H1 (cell line): ENCODE measurements around the gene MYO18A. TPM values are rescaled to one million over a fixed set of nuclear protein-coding genes. Genes with fewer than 3 reads are reported as not detected.

Experiments
- CTCF ChIA-PET: fragments of 300-600 bp; sonication (Branson Sonifier 250); formaldehyde crosslinking; loops from one replicate; lab custom pipeline; 2021; ENCODE audit not compliant: partially characterized antibody; lab: Charles Lee
- POLR2A ChIA-PET: fragments of 300-600 bp; sonication (Branson Sonifier 250); formaldehyde crosslinking; loops from one replicate; lab custom pipeline; 2021; ENCODE audit warnings: inconsistent platforms; ENCODE audit not compliant: partially characterized antibody; lab: Charles Lee
- DNase-seq, 2 experiments: peaks; one replicate each; pipeline versions ENCODE4 v3.0.0 to v3.0.0-alpha.2; 2010 to 2022; ENCODE audit warnings: low spot score in 2 of 2, low read depth in 1 of 2, mixed read lengths in 1 of 2
- FAIRE-seq: peaks from 2 replicates; lab custom pipeline; 2011; peaks lifted over from hg19 to GRCh38; lab: Jason Lieb, UNC
- H2AFZ ChIP-seq: 2 replicates; pipeline ENCODE4 v1.8.1; 2012; ENCODE audit warnings: low read length, inconsistent platforms
- H2AK5ac ChIP-seq: 2 replicates; pipeline ENCODE4 v1.6.1; 2013; ENCODE audit warnings: low read depth, low read length
- H2BK120ac ChIP-seq: replicated peaks from 2 replicates; pipeline ENCODE3; 2013; ENCODE audit warnings: low read depth, low read length, inconsistent platforms
- H2BK12ac ChIP-seq: 2 replicates; pipeline ENCODE4 v1.6.1; 2013; ENCODE audit warnings: low read depth, low read length
- H2BK15ac ChIP-seq: 2 replicates; pipeline ENCODE4 v1.6.1; 2013; ENCODE audit warnings: low read length
- H2BK20ac ChIP-seq: 2 replicates; pipeline ENCODE4 v1.6.1; 2013; ENCODE audit warnings: low read length
- H2BK5ac ChIP-seq: 2 replicates; pipeline ENCODE4 v1.6.1; 2013; ENCODE audit warnings: low read depth, low read length
- H3K14ac ChIP-seq: 2 replicates; pipeline ENCODE4 v1.6.1; 2013; ENCODE audit warnings: inconsistent platforms; ENCODE audit not compliant: insufficient read length
- H3K18ac ChIP-seq: 2 replicates; pipeline ENCODE4 v1.6.1; 2013; ENCODE audit warnings: low read length; ENCODE audit errors: extremely low read depth
- H3K23ac ChIP-seq: 2 replicates; pipeline ENCODE4 v1.6.1; 2013; ENCODE audit warnings: inconsistent platforms; ENCODE audit not compliant: insufficient read length
- H3K23me2 ChIP-seq: 2 replicates; pipeline ENCODE4 v1.6.1; 2013; ENCODE audit warnings: low read depth, low read length
- H3K27ac ChIP-seq: 2 replicates; pipeline ENCODE4 v1.6.1; 2011; ENCODE audit warnings: low read depth, low read length, inconsistent platforms
- H3K27me3 ChIP-seq, 4 experiments: replicated peaks in 1 of 4; 1 replicate in 1 of 4; 2 replicates in 3 of 4; pipeline versions ENCODE4 v1.6.1 to v1.8.1; 2011 to 2013; ENCODE audit warnings: low read length in 3 of 4, mild to moderate bottlenecking in 3 of 4, inconsistent platforms in 2 of 4, mixed read lengths in 2 of 4, moderate library complexity in 1 of 4; ENCODE audit not compliant: control insufficient read depth in 3 of 4, insufficient read depth in 3 of 4; ENCODE audit errors: extremely low read depth in 1 of 4
- H3K36me3 ChIP-seq, 4 experiments: 2 replicates each; pipeline versions ENCODE4 v1.6.1 to v1.8.1; 2011 to 2013; ENCODE audit warnings: mild to moderate bottlenecking in 4 of 4, low read length in 3 of 4, moderate library complexity in 2 of 4, control low read depth in 1 of 4, inconsistent platforms in 1 of 4; ENCODE audit not compliant: insufficient read depth in 4 of 4, control insufficient read depth in 2 of 4
- H3K4ac ChIP-seq: replicated peaks from 2 replicates; pipeline ENCODE3; 2013; ENCODE audit warnings: low read length, low read depth, mixed read lengths, inconsistent platforms; ENCODE audit not compliant: insufficient read length
- H3K4me1 ChIP-seq, 4 experiments: replicated peaks in 1 of 4; 1 replicate in 1 of 4; 2 replicates in 3 of 4; pipeline versions ENCODE4 v1.6.1 to v1.8.1; 2011 to 2013; ENCODE audit warnings: low read length in 3 of 4, inconsistent platforms in 2 of 4, mixed read lengths in 1 of 4; ENCODE audit not compliant: insufficient read depth in 4 of 4, control insufficient read depth in 3 of 4
- H3K4me2 ChIP-seq, 2 experiments: 2 replicates each; pipeline versions ENCODE4 v1.6.1 to v1.8.1; 2011 to 2013; ENCODE audit warnings: low read depth in 2 of 2, low read length in 2 of 2, control low read depth in 1 of 2, inconsistent platforms in 1 of 2, mild to moderate bottlenecking in 1 of 2; ENCODE audit not compliant: insufficient read depth in 1 of 2
- H3K4me3 ChIP-seq, 4 experiments: fragments of 200-600, 300-600 bp in 1 of 4; sonication (generic), shearing (Covaris generic), sonication (Bioruptor Twin) in 1 of 4; 2 replicates each; pipeline versions ENCODE4 v1.5.1 to v1.8.1; 2011 to 2016; ENCODE audit warnings: low read length in 4 of 4, low read depth in 3 of 4, control low read depth in 2 of 4, inconsistent platforms in 2 of 4, mild to moderate bottlenecking in 2 of 4, mixed read lengths in 1 of 4, moderate library complexity in 1 of 4; ENCODE audit not compliant: insufficient read depth in 2 of 4; ENCODE audit errors: extremely low read depth in 1 of 4
- H3K56ac ChIP-seq: replicated peaks from 2 replicates; pipeline ENCODE3; 2013; ENCODE audit warnings: low read depth, mild to moderate bottlenecking, mixed read lengths, low read length, inconsistent platforms; ENCODE audit not compliant: insufficient read length
- H3K79me1 ChIP-seq: 2 replicates; pipeline ENCODE4 v1.6.1; 2013; ENCODE audit warnings: low read depth, low read length, control low read depth
- H3K79me2 ChIP-seq, 2 experiments: 2 replicates each; pipeline versions ENCODE4 v1.6.1 to v1.8.1; 2012 to 2013; ENCODE audit warnings: low read length in 2 of 2, mild to moderate bottlenecking in 2 of 2, inconsistent platforms in 1 of 2; ENCODE audit not compliant: insufficient read depth in 2 of 2, control insufficient read depth in 1 of 2
- H3K9ac ChIP-seq, 4 experiments: replicated peaks in 1 of 4; 1 replicate in 1 of 4; 2 replicates in 3 of 4; pipeline versions ENCODE4 v1.6.1 to v1.8.1; 2011 to 2013; ENCODE audit warnings: low read depth in 3 of 4, low read length in 3 of 4, control low read depth in 2 of 4, mild to moderate bottlenecking in 2 of 4, moderate library complexity in 2 of 4, inconsistent platforms in 1 of 4; ENCODE audit errors: extremely low read depth in 1 of 4
- H3K9me3 ChIP-seq, 2 experiments: 2 replicates each; pipeline versions ENCODE4 v1.6.1 to v1.8.1; 2012 to 2013; ENCODE audit warnings: mild to moderate bottlenecking in 2 of 2, moderate library complexity in 2 of 2, control low read depth in 1 of 2, inconsistent platforms in 1 of 2, low read depth in 1 of 2, low read length in 1 of 2, mixed read lengths in 1 of 2; ENCODE audit not compliant: insufficient read depth in 2 of 2
- H4K20me1 ChIP-seq, 2 experiments: replicated peaks in 1 of 2; 2 replicates each; pipeline versions ENCODE3 to v1.8.1; 2011 to 2013; ENCODE audit warnings: inconsistent platforms in 2 of 2, low read length in 2 of 2, mild to moderate bottlenecking in 1 of 2; ENCODE audit not compliant: insufficient read depth in 2 of 2, control insufficient read depth in 1 of 2
- H4K5ac ChIP-seq: 2 replicates; pipeline ENCODE4 v1.6.1; 2013; ENCODE audit warnings: low read length, low read depth, mixed read lengths, inconsistent platforms; ENCODE audit not compliant: insufficient read length
- H4K8ac ChIP-seq: 2 replicates; pipeline ENCODE4 v1.8.0; 2013; ENCODE audit warnings: mild to moderate bottlenecking, moderate library complexity, low read length, inconsistent platforms; ENCODE audit not compliant: insufficient read depth; ENCODE audit errors: extremely low read depth
- H4K91ac ChIP-seq: replicated peaks from 2 replicates; pipeline ENCODE3; 2013; ENCODE audit warnings: low read length, mixed read lengths, inconsistent platforms; ENCODE audit not compliant: insufficient read length
- CBX8 ChIP-seq: fragments of 300-800, 300-1000 bp; sonication (generic); IDR thresholded peaks from 2 replicates; pipeline ENCODE4 v1.7.1; 2016; ENCODE audit warnings: low read depth, low read length, borderline replicate concordance
- CEBPB ChIP-seq: IDR thresholded peaks from 2 replicates; pipeline ENCODE4 v1.6.1; 2012; ENCODE audit warnings: low read depth, low read length
- KDM1A ChIP-seq: fragments of 200-600, 300-600 bp; sonication (generic); IDR thresholded peaks from 2 replicates; pipeline ENCODE4 v1.7.1; 2016; ENCODE audit warnings: mild to moderate bottlenecking, low read length, borderline replicate concordance
- KDM5A ChIP-seq: fragments of 200-600 bp; IDR thresholded peaks from 2 replicates; pipeline ENCODE4 v1.7.1; 2012; ENCODE audit warnings: mild to moderate bottlenecking, low read length, inconsistent platforms, mixed read lengths
- POLR2AphosphoS5 ChIP-seq: IDR thresholded peaks from 2 replicates; pipeline ENCODE4 v1.6.1; 2011; ENCODE audit warnings: low read depth, low read length
- RAD21 ChIP-seq, 2 experiments: IDR thresholded peaks in 1 of 2; conservative IDR thresholded peaks in 1 of 2; 2 replicates each; pipeline ENCODE4 v1.6.1; 2011; ENCODE audit warnings: low read depth in 2 of 2, low read length in 2 of 2, improper control_type of control experiment in 1 of 2, inconsistent platforms in 1 of 2, mild to moderate bottlenecking in 1 of 2, moderate library complexity in 1 of 2
- RBBP5 ChIP-seq: IDR thresholded peaks from 2 replicates; pipeline ENCODE4 v1.7.1; 2012; ENCODE audit warnings: low read depth, mild to moderate bottlenecking, inconsistent platforms, low read length, moderate library complexity, borderline replicate concordance
- RFX5 ChIP-seq: IDR thresholded peaks from 2 replicates; pipeline ENCODE4 v1.6.1; 2011; ENCODE audit warnings: low read depth, low read length, improper control_type of control experiment, borderline replicate concordance
- RNF2 ChIP-seq: fragments of 200-900, 300-1000 bp; sonication (generic); IDR thresholded peaks from 2 replicates; pipeline ENCODE4 v1.7.1; 2016; ENCODE audit warnings: borderline replicate concordance, low read depth, mild to moderate bottlenecking, antibody characterized with exemption, low read length; ENCODE audit not compliant: poor library complexity, severe bottlenecking; ENCODE audit errors: missing control alignments
- RXRA ChIP-seq: IDR thresholded peaks from 2 replicates; pipeline ENCODE4 v1.6.1; 2011; ENCODE audit warnings: low read depth, mild to moderate bottlenecking, low read length, moderate library complexity; ENCODE audit not compliant: insufficient read depth
- SIX5 ChIP-seq: IDR thresholded peaks from 2 replicates; pipeline ENCODE4 v1.6.1; 2011; ENCODE audit warnings: mild to moderate bottlenecking, low read depth, low read length
- WGBS, 2 experiments: shearing (Covaris generic) in 1 of 2; methylation state at CpG; one replicate each; pipeline versions ENCODE4 v1.1.6 to v1.1.7; 2013 to 2015; ENCODE audit warnings: low lambda C conversion rate in 2 of 2, mixed read lengths in 2 of 2, inconsistent platforms in 1 of 2, low coverage in 1 of 2, missing lambda C conversion rate in 1 of 2; ENCODE audit not compliant: insufficient replicate concordance in 2 of 2, insufficient coverage in 1 of 2, insufficient read length in 1 of 2; ENCODE audit errors: extremely low coverage in 1 of 2, missing lambda C conversion rate in 1 of 2; 5-methylcytosine and 5-hydroxymethylcytosine counted together
- polyA plus RNA-seq, 7 experiments: library from polyadenylated mRNA; depleted of rRNA in 3 of 7; stranded (reverse) in 5 of 7; unstranded in 2 of 7; fragments of >200 nt in 5 of 7; fragments of 200-250 nt in 2 of 7; gene quantifications; 1 replicate in 5 of 7; 2 replicates in 1 of 7; 4 replicates in 1 of 7; pipeline versions ENCODE4 v1.2.1 to v1.2.3, GENCODE V29; 2011 to 2013; ENCODE audit warnings: missing spikeins in 2 of 7, mixed read lengths in 2 of 7
- total RNA-seq: library from RNA; stranded (reverse); fragmentation: NEBNext Ultra II Directional; extraction: Animal tissue kit (Norgen Biotek cat#: 25700); gene quantifications from 2 replicates; pipeline ENCODE4 v1.2.1, GENCODE V29; 2021

MYO18A gene
- total and polyA plus RNA-seq, 2 of the 8 experiments (the other 6 are each of a cell fraction or from before 2014, with no cell fraction given), result 7.6 to 43.8 TPM

DNA sequence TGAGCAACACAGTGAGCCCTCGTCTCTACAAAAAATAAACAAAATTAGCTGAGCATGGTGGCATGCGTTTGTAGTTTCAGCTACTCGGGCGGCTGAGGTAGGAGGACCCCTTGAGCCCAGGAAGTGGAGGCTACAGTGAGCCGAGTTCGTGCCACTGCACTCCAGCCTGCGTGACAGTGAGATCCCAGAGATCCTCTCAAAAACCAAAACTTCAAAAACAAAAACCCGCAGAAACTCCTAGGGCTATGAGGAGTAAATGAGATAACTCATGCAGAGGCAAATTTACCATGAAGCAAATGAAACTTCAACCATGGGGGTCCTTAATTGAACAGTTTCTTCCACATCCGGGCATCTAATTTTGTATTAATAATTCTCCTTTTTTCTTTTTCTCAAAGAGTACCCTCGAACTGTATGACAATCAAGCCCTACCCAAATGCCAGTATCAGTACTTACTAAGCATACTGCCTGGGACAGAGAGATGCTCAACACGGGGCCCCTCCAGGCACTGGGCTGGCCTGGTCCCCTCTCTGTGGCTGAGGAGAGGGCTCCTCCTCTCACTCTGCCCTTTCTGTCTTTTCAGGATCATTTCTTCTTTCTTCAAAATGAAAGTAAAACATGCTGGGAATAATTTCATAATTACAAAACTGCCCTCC lies 138.0 kb downstream of the MYO18A start:
- H2BK5ac ChIP-seq, result peak overlapping the region; percentile 98; the same call in 1 of the 2 replicates
- H2BK12ac ChIP-seq, result peak overlapping the region; percentile 95
- H3K4me3 ChIP-seq, result peak overlapping the region in 2 of 4 experiments; percentile 3 to 15; a peak in 2 of 8 replicates
- peaks cover 17 to 31% (median 24%) of the 10 kb centered on the region in 4 experiments for H3K4me1 ChIP-seq
- H4K91ac ChIP-seq, result peak overlapping the region; percentile 87
- H3K36me3 ChIP-seq, result peaks cover 0 to 16% (median 1%) of the 10 kb centered on the region in 4 experiments; a peak in 3 of 8 replicates
- no peak overlapping the region for H3K14ac ChIP-seq
- no peaks in the 10 kb centered on the region for H3K9me3 ChIP-seq
- peak overlapping the region; percentile 98 for H2AK5ac ChIP-seq
- peak overlapping the region; percentile 66 for H3K56ac ChIP-seq
- peaks cover 4% of the 10 kb centered on the region; the same call in 1 of the 2 replicates for H3K23me2 ChIP-seq
- H3K27ac ChIP-seq, result peak overlapping the region; percentile 27
- H2AFZ ChIP-seq, result no peak overlapping the region
- POLR2A ChIA-PET, result interaction anchor here (0.9 to 3.6 kb wide), 16 partner anchors 8 to 136 kb away, joined by 3 to 43 read pairs (median 4); no protein-coding TSS in a partner anchor
- H3K79me1 ChIP-seq, result 0 out of 2 replicates have a peak, but pooled peaks cover 2% of the 10 kb centered on the region
- peak overlapping the region; percentile 26 to 66 for H3K4me2 ChIP-seq
- peaks cover 0 to 6% of the 10 kb centered on the region in 2 experiments; a peak in 1 of 4 replicates for H3K79me2 ChIP-seq
- CTCF ChIA-PET, result interaction anchor here (0.6 to 4.8 kb wide), 13 partner anchors 20 to 77 kb away, joined by 3 to 23 read pairs (median 6); no protein-coding TSS in a partner anchor
- FAIRE-seq (no peak), DNase-seq (no peak)
- H2BK15ac ChIP-seq, result no peak overlapping the region
- peak overlapping the region; percentile 99 for H2BK120ac ChIP-seq
- peak overlapping the region; percentile 17 for H3K4ac ChIP-seq
- no peaks in the 10 kb centered on the region for H4K20me1 ChIP-seq
- no peak overlapping the region for H3K9ac ChIP-seq
- peak overlapping the region; percentile 89 for H3K18ac ChIP-seq
- 0 out of 2 replicates have a peak overlapping the region, but pooled peaks have one; percentile 86 for H4K8ac ChIP-seq
- no peaks in the 10 kb centered on the region for H3K27me3 ChIP-seq
- WGBS, 2 experiments, result 63% methylated on average over 11 of the region's 11 CpGs; no CpG with 5 or more reads in 1 of the 2 experiments
- no peak overlapping the region for H3K23ac ChIP-seq
- H4K5ac ChIP-seq, result peak overlapping the region; percentile 40
- H2BK20ac ChIP-seq, result peak overlapping the region; percentile 100
- TF ChIP-seq KDM5A (no peak), RXRA (no peak), KDM1A (no peak), RNF2 (no peak), RAD21 (IDR thresholded peaks at IDR 0.05 in 1 of 2, conservative IDR thresholded peaks at IDR 0.05 in 1 of 2; ENCODE audit: low read depth in 2 of 2, low read length in 2 of 2) (no peak), POLR2AphosphoS5 (no peak), CEBPB (no peak), SIX5 (no peak), RFX5 (no peak), RBBP5 (no peak), CBX8 (no peak)
